Heart right ventricle (tissue), 16 donors: ENCODE data around the gene USB1. TPM values are rescaled to one million over a fixed set of nuclear protein-coding genes. Genes with fewer than 3 reads are reported as not detected.

Experiments used
- ATAC-seq, 8 donors: fragments of 200-7000 bp; cut with Tn5 transposase; one replicate each; pipeline ENCODE4 v1.9.1; 2020; ENCODE audit warnings: mild to moderate bottlenecking in 8 of 8, moderate library complexity in 8 of 8, moderate number of reproducible peaks in 1 of 8
- DNase-seq, 2 donors: peaks; one replicate each; pipeline ENCODE4 v3.0.0-alpha.2; 2020
- H3K27ac ChIP-seq, 10 donors: fragments of 200-600 bp; sonication (generic) in 2 of 10; one replicate each; pipeline versions ENCODE4 v1.5.0 to v1.8.0; 2020 to 2022; ENCODE audit warnings: mild to moderate bottlenecking in 3 of 10
- H3K27me3 ChIP-seq, 7 donors: fragments of 200-600 bp; one replicate each; pipeline ENCODE4 v1.8.0; 2021 to 2022; ENCODE audit warnings: mild to moderate bottlenecking in 2 of 7
- H3K36me3 ChIP-seq, 9 donors: fragments of 200-600 bp; sonication (generic) in 1 of 9; one replicate each; pipeline versions ENCODE4 v1.5.0 to v1.8.0; 2020 to 2022; ENCODE audit warnings: mild to moderate bottlenecking in 2 of 9
- H3K4me1 ChIP-seq, 9 donors: fragments of 200-600 bp; sonication (generic) in 1 of 9; one replicate each; pipeline versions ENCODE4 v1.5.0 to v1.8.0; 2020 to 2022; ENCODE audit warnings: mild to moderate bottlenecking in 4 of 9
- H3K4me3 ChIP-seq, 10 donors: fragments of 200-600 bp; sonication (generic) in 2 of 10; one replicate each; pipeline versions ENCODE4 v1.5.0 to v1.8.0; 2020 to 2022; ENCODE audit warnings: mild to moderate bottlenecking in 7 of 10, moderate library complexity in 2 of 10
- H3K9me3 ChIP-seq, 11 donors: fragments of 200-600 bp in 10 of 11; sonication (generic) in 2 of 11; one replicate each; pipeline versions ENCODE4 v1.5.0 to v1.8.0; 2013 to 2022; ENCODE audit warnings: mild to moderate bottlenecking in 2 of 11, control low read depth in 1 of 11, moderate library complexity in 1 of 11
- CTCF ChIP-seq, 9 donors: fragments of 200-600 bp; sonication (generic) in 2 of 9; IDR thresholded peaks; one replicate each; pipeline versions ENCODE4 v1.5.0 to v1.8.0; 2021 to 2022; ENCODE audit warnings: antibody characterized with exemption in 9 of 9, mild to moderate bottlenecking in 5 of 9, moderate library complexity in 1 of 9
- WGBS, 2 donors: extraction: QIAGEN DNeasy Blood & Tissue Kit; methylation state at CpG; one replicate each; pipeline ENCODE4 v1.1.7; 2013; ENCODE audit warnings: inconsistent platforms in 1 of 2; 5-methylcytosine and 5-hydroxymethylcytosine counted together
- intact Hi-C, 10 donors: fragments of 100-400 bp; cut with DNase I; formaldehyde crosslinking; loops; one replicate each; pipeline versions ENCODE4 v1.11.1 to v1.14.2; 2022
- polyA plus RNA-seq, 2 donors: library from polyadenylated mRNA; stranded (reverse); fragments of 200-250 nt; gene quantifications; one replicate each; pipeline ENCODE4 v1.2.3, GENCODE V29; 2013
- total RNA-seq, 10 donors: library from RNA; stranded (reverse); fragmentation: NEBNext Ultra II Directional in 3 of 10; extraction: Animal tissue kit (Norgen Biotek cat#: 25700) in 3 of 10; gene quantifications; one replicate each; pipeline versions ENCODE4 v1.2.1 to v1.2.4, GENCODE V29; 2021 to 2023
- donor health status: Arrhythmogenic right ventricular cardiomyopathy.
- donor health status: ischemic (EF 13 %, LVEDD 7.1; RV severe dilation, severe dysfunction).
- donor health status: healthy with polysubstance abuse.
- donor health status: DM: no; HTN: yes; CAD: no.
- donor health status: DM: no; HTN: no; CAD: no.
- donor health status: ischemic (EF 25% LVEDD 6.9; RV normal size, moderate dysfunction).
- donor health status: ischemic (EF 25% LVEDD 5.7; RV mildly dilated, moderate dysfunction).
- donor health status: healthy.
- donor health status: DM: yes; HTN: yes; CAD: no.
- donor health status: Ischemic cardiomyopathy.
- donor health status: ischemic (EF 35%, LVEDD 5.7; RV mildly dilated, moderate dysfunction).
- donor health status: nonischemic (EF 11% LVEDD 7.7; RV severe dilation, severe dysfunction).
- donor health status: DM: yes; HTN: yes; CAD: no.
- donor health status: PGD.
- donor health status: ischemic (EF 29% LVEDD 5.4; RV normal size, mild dysfunction).
- donor health status: nonischemic (EF 23%, LVEDD 6.1; RV moderate dilation, normal function).

USB1 gene
- total and polyA plus RNA-seq, 12 donors = 21.1 to 44.3 (median 31.5) TPM

- Histone ChIP-seq H3K4me1 (peaks cover 12 to 51% (median 40%) of the 10 kb centered on the region in 9 donors), H3K27ac (no peak overlapping the region), H3K36me3 (peaks cover 0 to 55% (median 21%) of the 10 kb centered on the region in 9 donors), H3K27me3 (no peaks in the 10 kb centered on the region), H3K9me3 (no peaks in the 10 kb centered on the region), H3K4me3 (no peak overlapping the region)
- WGBS, 2 donors = 75 to 86% methylated on average over 16 of the region's 16 CpGs
- DNase-seq = no peak
- intact Hi-C loops = no loop called here
- no peak for TF ChIP-seq CTCF (IDR thresholded peaks at IDR 0.05)
- ATAC-seq = no peak
Measured at GRCh38 chr16:58037365-58038057, 36.3 kb downstream of the USB1 start.

GRCh38 chr16:58038219-58038641, 37.0 kb downstream of the USB1 start:
- H3K36me3 ChIP-seq = peaks cover 0 to 62% (median 26%) of the 10 kb centered on the region in 9 donors
- no peaks in the 10 kb centered on the region for H3K9me3 ChIP-seq
- intact Hi-C loops = no loop called here
- ATAC-seq = no peak
- no peak overlapping the region for H3K27ac ChIP-seq
- H3K4me3 ChIP-seq = no peak overlapping the region
- no peak for TF ChIP-seq CTCF (IDR thresholded peaks at IDR 0.05)
- no peak for DNase-seq
- 87 to 90% methylated on average over 20 of the region's 20 CpGs for WGBS, 2 donors
- peaks cover 7 to 43% (median 32%) of the 10 kb centered on the region in 9 donors for H3K4me1 ChIP-seq
- H3K27me3 ChIP-seq = no peaks in the 10 kb centered on the region

- Histone ChIP-seq H3K27me3 (no peaks in the 10 kb centered on the region), H3K4me3 (no peak overlapping the region), H3K9me3 (no peaks in the 10 kb centered on the region), H3K36me3 (peaks cover 0 to 79% (median 31%) of the 10 kb centered on the region in 9 donors), H3K4me1 (peaks cover 0 to 26% (median 17%) of the 10 kb centered on the region in 9 donors), H3K27ac (no peak overlapping the region)
- ATAC-seq = no peak
- 88 to 90% methylated on average over 26 of the region's 26 CpGs for WGBS, 2 donors
- TF ChIP-seq CTCF (IDR thresholded peaks at IDR 0.05) = no peak
- intact Hi-C loops = no loop called here
- DNase-seq = no peak
Measured at GRCh38 chr16:58039829-58040495, 38.8 kb downstream of the USB1 start.

GRCh38 chr16:58040496-58040846, 39.3 kb downstream of the USB1 start:
- Histone ChIP-seq H3K36me3 (peaks cover 0 to 85% (median 31%) of the 10 kb centered on the region in 9 donors), H3K9me3 (no peaks in the 10 kb centered on the region), H3K4me3 (no peak overlapping the region), H3K4me1 (peaks cover 0 to 21% (median 12%) of the 10 kb centered on the region in 9 donors), H3K27ac (no peak overlapping the region), H3K27me3 (no peaks in the 10 kb centered on the region)
- ATAC-seq = no peak
- TF ChIP-seq CTCF (IDR thresholded peaks at IDR 0.05) = no peak
- WGBS, 2 donors = 94 to 95% methylated on average over 12 of the region's 12 CpGs
- no peak for DNase-seq
- intact Hi-C loops = no loop called here
